A673 (cell line): ENCODE measurements around the gene OR52B4. TPM values are rescaled to one million over a fixed set of nuclear protein-coding genes. Genes with fewer than 3 reads are reported as not detected.
"Not testable (repeated sequence)": the region's sequence is repeated elsewhere in the genome, so short reads cannot be mapped to it uniquely, and the experiment has no call there.

Experiments used
- Bru-seq: library from RNA; stranded (reverse); fragments of 400-500 nt; gene quantifications from one replicate; lab custom pipeline; 2021; lab: Mats Ljungman, UMichigan
- BruChase-seq, 2 experiments: library from RNA; stranded (reverse); fragments of 400-500 nt; gene quantifications; one replicate each; lab custom pipeline; 2021; lab: Mats Ljungman, UMichigan
- BruUV-seq: library from RNA; stranded (reverse); fragments of 400-500 nt; replicated peaks from 2 replicates; lab custom pipeline; 2021; lab: Mats Ljungman, UMichigan
- CTCF ChIA-PET: fragments of 300-600 bp; sonication (Branson Sonifier 250); formaldehyde crosslinking; loops from one replicate; lab custom pipeline; 2022; ENCODE audit warnings: antibody characterized with exemption; lab: Charles Lee
- POLR2A ChIA-PET: fragments of 300-600 bp; sonication (Branson Sonifier 250); formaldehyde crosslinking; loops from one replicate; lab custom pipeline; 2022; ENCODE audit warnings: antibody characterized with exemption; ENCODE audit not compliant: low non-redundant PET; lab: Charles Lee
- DNase-seq: peaks from one replicate; pipeline ENCODE4 v3.0.0-alpha.2; 2015; ENCODE audit warnings: low spot score
- H3K27ac ChIP-seq: fragments of 200-600 bp; sonication (generic); 2 replicates; pipeline ENCODE4 v1.5.1; 2016; ENCODE audit warnings: mixed run types, low read depth, mild to moderate bottlenecking, mixed read lengths, antibody characterized with exemption, low read length; ENCODE audit not compliant: poor library complexity, severe bottlenecking
- H3K27me3 ChIP-seq: fragments of 200-600 bp; sonication (generic); replicated peaks from 2 replicates; pipeline ENCODE4 v1.6.1; 2017; ENCODE audit warnings: mixed run types, low read depth, mild to moderate bottlenecking, mixed read lengths, antibody characterized with exemption, low read length; ENCODE audit not compliant: insufficient read depth, poor library complexity
- H3K36me3 ChIP-seq: fragments of 200-600 bp; sonication (generic); 2 replicates; pipeline ENCODE4 v1.6.1; 2016; ENCODE audit warnings: mixed run types, mild to moderate bottlenecking, mixed read lengths, antibody characterized with exemption, low read length; ENCODE audit not compliant: insufficient read depth, poor library complexity, severe bottlenecking
- H3K4me1 ChIP-seq: fragments of 200-600 bp; sonication (generic); 2 replicates; pipeline ENCODE4 v1.6.1; 2017; ENCODE audit warnings: mixed run types, mild to moderate bottlenecking, mixed read lengths, antibody characterized with exemption, low read length; ENCODE audit not compliant: insufficient read depth, poor library complexity, severe bottlenecking
- H3K4me3 ChIP-seq: fragments of 200-600 bp; sonication (generic); 2 replicates; pipeline ENCODE4 v1.5.1; 2016; ENCODE audit warnings: low read depth, mixed run types, mild to moderate bottlenecking, mixed read lengths, low read length; ENCODE audit not compliant: poor library complexity, severe bottlenecking
- H3K9me3 ChIP-seq: fragments of 200-600 bp; sonication (generic); 2 replicates; pipeline ENCODE4 v1.6.1; 2016; ENCODE audit warnings: mixed run types, low read depth, mild to moderate bottlenecking, mixed read lengths, antibody characterized with exemption, low read length; ENCODE audit not compliant: poor library complexity, severe bottlenecking
- CTCF ChIP-seq: fragments of 300-800, 200-600 bp; sonication (generic); conservative IDR thresholded peaks from 2 replicates; pipeline ENCODE4 v1.5.1; 2017; ENCODE audit warnings: low read depth, mild to moderate bottlenecking, antibody characterized with exemption, low read length, moderate library complexity, mixed read lengths
- EZH2 ChIP-seq: fragments of 200-600 bp; sonication (generic); IDR thresholded peaks from 2 replicates; pipeline ENCODE4 v1.6.1; 2017; ENCODE audit warnings: borderline replicate concordance, low read depth, mild to moderate bottlenecking, mixed read lengths, antibody characterized with exemption, low read length; ENCODE audit not compliant: poor library complexity, severe bottlenecking
- intact Hi-C: fragments of 100-400 bp; cut with micrococcal nuclease; formaldehyde crosslinking; loops from one replicate; pipeline ENCODE4 v1.10.0; 2022; ENCODE audit not compliant: unreplicated experiment
- long read RNA-seq: library from polyadenylated mRNA; stranded (forward); transcript quantifications from one replicate; pipeline ENCODE4 v2.0.0, GENCODE V29; 2022
- total RNA-seq: library from RNA; stranded (reverse); gene quantifications from 2 replicates; pipeline ENCODE4 v1.2.3, GENCODE V29; 2021

OR52B4 gene
- total RNA-seq (not detected in 2 replicates), Bru-seq, nascent RNA (not detected), BruChase-seq, experiment 1, labeled RNA remaining after a 2-hour chase (not detected), BruChase-seq, experiment 2, labeled RNA remaining after a 6-hour chase (not detected)
- long read RNA-seq = 0 reads

- no peak for TF ChIP-seq EZH2
- no peak for TF ChIP-seq CTCF
- H3K27me3 ChIP-seq = no peaks in the 10 kb centered on the region
- no peaks in the 10 kb centered on the region for H3K9me3 ChIP-seq
- DNase-seq = no peak
- no peak within 1 kb of the TSS for H3K4me3 ChIP-seq
- BruUV-seq = no TSS peak
- no peak within 1 kb of the TSS for H3K27ac ChIP-seq
- POLR2A ChIA-PET = no interaction called here
- intact Hi-C loops = no loop called here
- CTCF ChIA-PET = no interaction called here
- no peaks in the 10 kb centered on the region for H3K4me1 ChIP-seq
- H3K36me3 ChIP-seq = no peaks in the 10 kb centered on the region
These were observed at the start of gene OR52B4 for GRCh38 chr11:4368286-4368685. TSS of gene OR52B4 (minus strand) at chr11:4368386. CDS start at chr11:4368295, 91 bp downstream.

DNA sequence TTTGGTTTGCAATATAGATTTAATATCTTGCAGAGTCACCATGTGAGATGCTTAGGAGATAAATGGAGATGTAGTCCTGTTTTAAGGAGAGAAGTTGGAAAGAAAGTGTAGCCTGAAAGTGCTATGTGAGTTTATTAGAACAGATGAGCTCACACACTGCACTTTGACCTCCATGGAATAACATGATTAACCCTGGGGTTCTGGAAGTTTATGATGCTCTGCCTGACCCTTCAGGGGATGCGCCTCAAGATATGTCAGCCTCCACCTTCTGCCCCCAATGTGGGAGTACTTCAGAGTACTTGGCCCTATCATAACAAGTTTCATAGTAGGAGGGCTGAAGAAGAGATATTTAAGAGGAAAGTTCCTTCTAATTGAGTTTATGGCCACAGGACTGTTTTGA, 48.6 kb upstream of the OR52B4 start:
- H3K27ac ChIP-seq = no peak overlapping the region
- intact Hi-C loops = no loop called here
- peaks cover 20% of the 10 kb centered on the region for H3K27me3 ChIP-seq
- H3K4me1 ChIP-seq = no peaks in the 10 kb centered on the region
- no peak for DNase-seq
- ChIA-PET POLR2A (no interaction called here), CTCF (no interaction called here)
- no peak overlapping the region for H3K4me3 ChIP-seq
- no peaks in the 10 kb centered on the region for H3K9me3 ChIP-seq
- TF ChIP-seq EZH2 (no peak), CTCF (no peak)
- no peaks in the 10 kb centered on the region for H3K36me3 ChIP-seq
- BruUV-seq = no TSS peak

DNA sequence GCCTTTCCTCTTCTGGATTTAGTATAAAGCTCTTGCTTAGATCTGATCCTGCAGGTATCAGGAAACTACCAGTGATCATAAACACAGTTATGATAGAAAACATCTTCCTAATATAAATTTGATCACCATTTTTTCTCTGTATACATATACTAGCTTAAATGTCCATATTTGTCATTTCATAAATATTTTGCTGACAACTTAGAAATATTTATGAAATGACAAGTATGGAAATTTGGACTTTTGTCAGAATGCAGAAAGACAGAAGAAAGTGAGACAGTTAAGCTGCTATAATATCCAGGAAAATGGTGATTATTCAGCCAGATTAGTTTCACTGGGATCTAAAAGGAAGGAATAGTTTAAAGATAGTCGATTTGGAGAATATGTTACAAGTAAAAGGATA, 48.1 kb upstream of the OR52B4 start:
- CTCF ChIA-PET = no interaction called here
- Histone ChIP-seq H3K27ac (no peak overlapping the region), H3K36me3 (no peaks in the 10 kb centered on the region), H3K27me3 (peaks cover 20% of the 10 kb centered on the region), H3K9me3 (no peaks in the 10 kb centered on the region), H3K4me3 (no peak overlapping the region), H3K4me1 (no peaks in the 10 kb centered on the region)
- POLR2A ChIA-PET = no interaction called here
- no peak for DNase-seq
- TF ChIP-seq EZH2 (no peak), CTCF (no peak)
- intact Hi-C loops = no loop called here
- BruUV-seq = no TSS peak

DNA sequence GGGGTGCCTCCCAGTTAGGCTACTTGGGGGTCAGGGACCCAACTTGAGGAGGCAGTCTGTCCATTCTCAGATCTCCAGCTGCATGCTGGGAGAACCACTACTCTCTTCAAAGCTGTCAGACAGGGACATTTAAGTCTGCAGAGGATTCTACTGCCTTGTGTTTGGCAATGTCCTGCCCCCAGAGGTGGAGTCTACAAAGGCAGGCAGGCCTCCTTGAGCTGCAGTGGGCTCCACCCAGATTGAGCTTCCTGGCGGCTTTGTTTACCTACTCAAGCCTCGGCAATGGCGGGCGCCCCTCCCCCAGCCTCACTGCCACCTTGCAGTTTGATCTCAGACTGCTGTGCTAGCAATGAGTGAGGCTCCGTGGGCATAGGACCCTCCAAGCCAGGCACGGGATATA, 38.0 kb upstream of the OR52B4 start:
- DNase-seq, H3K4me1 ChIP-seq, intact Hi-C loops, H3K36me3 ChIP-seq, H3K9me3 ChIP-seq, H3K27me3 ChIP-seq, BruUV-seq, CTCF ChIA-PET, POLR2A ChIA-PET, H3K4me3 ChIP-seq, H3K27ac ChIP-seq: not testable (repeated sequence)
